GM12864 (cell line): ENCODE results near the gene PSMB10.

Experiments
- DNase-seq: peaks from one replicate; pipeline ENCODE4 v3.0.0-alpha.2; 2011; ENCODE audit warnings: low read depth
- H3K4me3 ChIP-seq: 2 replicates; pipeline ENCODE4 v1.5.1; 2011; ENCODE audit warnings: mild to moderate bottlenecking, low read depth, low read length, control low read depth
- TF ChIP-seq, protein P1 (sequence below): IDR thresholded peaks from 2 replicates; pipeline ENCODE4 v1.5.1; 2011; ENCODE audit warnings: low read depth, mild to moderate bottlenecking, moderate library complexity, low read length, control low read depth, inconsistent platforms; ENCODE audit errors: missing control alignments

The PSMB10 gene

DNA sequence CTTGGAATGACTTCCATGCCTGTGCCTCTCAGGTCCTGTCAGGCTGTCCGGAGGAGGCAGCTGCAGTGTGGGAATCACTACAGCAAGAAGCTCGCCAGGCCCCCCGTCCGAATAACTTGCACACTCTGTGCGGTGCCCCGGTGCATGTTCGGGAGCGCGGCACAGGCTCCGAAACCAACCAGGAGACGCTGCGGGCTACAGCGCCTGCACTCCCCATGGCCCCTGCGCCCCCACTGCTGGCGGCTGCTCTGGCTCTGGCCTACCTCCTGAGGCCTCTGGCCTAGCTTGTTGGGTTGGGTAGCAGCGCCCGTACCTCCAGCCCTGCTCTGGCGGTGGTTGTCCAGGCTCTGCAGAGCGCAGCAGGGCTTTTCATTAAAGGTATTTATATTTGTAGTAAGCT is 50.7 kb downstream of the PSMB10 start:
- no peak overlapping the region for H3K4me3 ChIP-seq
- TF ChIP-seq, protein P1, sequence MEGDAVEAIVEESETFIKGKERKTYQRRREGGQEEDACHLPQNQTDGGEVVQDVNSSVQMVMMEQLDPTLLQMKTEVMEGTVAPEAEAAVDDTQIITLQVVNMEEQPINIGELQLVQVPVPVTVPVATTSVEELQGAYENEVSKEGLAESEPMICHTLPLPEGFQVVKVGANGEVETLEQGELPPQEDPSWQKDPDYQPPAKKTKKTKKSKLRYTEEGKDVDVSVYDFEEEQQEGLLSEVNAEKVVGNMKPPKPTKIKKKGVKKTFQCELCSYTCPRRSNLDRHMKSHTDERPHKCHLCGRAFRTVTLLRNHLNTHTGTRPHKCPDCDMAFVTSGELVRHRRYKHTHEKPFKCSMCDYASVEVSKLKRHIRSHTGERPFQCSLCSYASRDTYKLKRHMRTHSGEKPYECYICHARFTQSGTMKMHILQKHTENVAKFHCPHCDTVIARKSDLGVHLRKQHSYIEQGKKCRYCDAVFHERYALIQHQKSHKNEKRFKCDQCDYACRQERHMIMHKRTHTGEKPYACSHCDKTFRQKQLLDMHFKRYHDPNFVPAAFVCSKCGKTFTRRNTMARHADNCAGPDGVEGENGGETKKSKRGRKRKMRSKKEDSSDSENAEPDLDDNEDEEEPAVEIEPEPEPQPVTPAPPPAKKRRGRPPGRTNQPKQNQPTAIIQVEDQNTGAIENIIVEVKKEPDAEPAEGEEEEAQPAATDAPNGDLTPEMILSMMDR: no peak
- no peak for DNase-seq

DNA sequence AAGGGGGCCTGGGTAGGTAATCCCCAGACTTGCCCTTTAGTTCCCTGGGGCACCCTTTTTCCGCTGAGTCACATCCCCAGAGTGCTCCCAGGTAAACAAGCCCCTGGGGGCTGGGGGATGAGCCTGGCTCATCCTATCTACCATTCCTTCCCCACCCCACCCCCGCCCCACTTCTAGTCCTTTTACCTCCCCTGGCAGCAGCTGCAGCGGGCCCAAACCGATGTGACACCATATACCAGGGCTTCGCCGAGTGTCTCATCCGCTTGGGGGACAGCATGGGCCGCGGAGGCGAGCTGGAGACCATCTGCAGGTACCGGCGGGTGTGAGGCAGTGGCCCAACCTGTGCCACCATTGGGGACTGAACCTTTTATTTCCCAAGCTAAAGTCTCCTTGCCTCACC is 51.1 kb downstream of the PSMB10 start:
- TF ChIP-seq, protein P1: no peak
- no peak overlapping the region for H3K4me3 ChIP-seq
- DNase-seq: no peak

DNA sequence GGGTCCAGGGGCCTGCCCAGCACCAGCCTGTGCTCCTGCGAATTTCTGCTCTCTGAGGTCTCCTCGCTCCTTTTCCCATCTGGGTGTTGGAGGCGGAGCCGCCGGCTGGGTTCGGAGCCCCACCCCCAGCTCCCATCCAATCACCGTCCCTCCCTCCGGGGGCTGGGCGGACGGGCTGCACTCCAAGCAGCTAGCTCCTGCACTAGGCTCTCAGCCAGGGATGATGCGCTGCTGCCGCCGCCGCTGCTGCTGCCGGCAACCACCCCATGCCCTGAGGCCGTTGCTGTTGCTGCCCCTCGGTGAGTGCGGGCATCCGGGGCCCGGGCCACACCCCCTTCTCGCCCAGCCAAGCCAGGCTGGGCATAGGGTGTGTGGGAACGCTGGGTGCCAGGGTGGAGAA is 52.0 kb downstream of the PSMB10 start, which contains the start of gene NRN1L:
TSS of gene NRN1L (plus strand) at position 202 of the 400 bp plus-strand sequence. CDS start at position 221, 19 bp downstream.
- TF ChIP-seq, protein P1: no peak
- no peak for DNase-seq
- H3K4me3 ChIP-seq: no peak within 1 kb of the TSS
